HK-2 (cell line): ENCODE data around the gene ALK.

ENCODE experiments used
- DNase-seq: peaks from one replicate; pipeline ENCODE4 v3.0.0-alpha.2; 2018; ENCODE audit not compliant: unreplicated experiment

ALK gene

GRCh38 chr2:29495068-29495467 is 426.3 kb downstream of the ALK start:
- DNase-seq: no peak

DNA sequence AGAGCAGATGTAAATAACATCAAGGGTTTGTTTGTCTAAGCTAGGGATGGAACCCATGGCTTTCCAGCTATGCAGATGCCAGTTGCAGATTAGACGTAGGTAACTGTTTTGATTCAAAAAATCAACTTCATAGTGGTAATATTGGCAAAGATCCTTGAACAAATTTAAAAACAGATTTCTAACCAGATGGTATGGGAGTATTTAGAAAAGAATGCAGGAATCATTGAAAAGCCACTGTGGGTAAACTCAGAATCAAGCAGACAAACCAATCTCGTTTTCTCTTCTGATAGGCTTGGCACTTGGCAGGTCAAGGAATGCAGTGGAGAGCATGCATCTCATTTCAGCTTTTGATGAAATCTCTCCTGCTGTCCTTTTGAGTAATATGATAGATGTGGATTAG is 428.7 kb downstream of the ALK start:
- no peak for DNase-seq

DNA sequence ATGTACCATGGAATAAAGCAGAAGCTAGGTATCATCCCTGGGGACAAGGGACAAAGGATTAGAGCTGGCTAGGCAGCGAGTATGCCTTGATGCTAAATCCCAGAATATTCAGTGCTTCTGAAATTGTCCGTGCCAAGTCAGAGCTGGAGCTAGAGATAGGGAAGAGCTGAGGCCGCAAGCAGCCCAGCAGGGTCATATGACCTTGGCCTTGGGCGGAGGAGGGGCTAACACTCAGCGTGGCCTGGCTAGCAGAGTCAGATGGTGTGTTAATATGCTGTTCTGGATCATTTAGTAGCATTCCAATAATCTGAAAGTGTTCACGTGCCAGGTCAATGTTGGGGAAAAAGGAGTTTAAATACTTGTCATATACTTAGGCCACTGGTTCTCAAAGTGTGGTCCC is 431.3 kb downstream of the ALK start:
- DNase-seq: no peak

- DNase-seq: no peak
Observed at GRCh38 chr2:29489568-29489967, 431.8 kb downstream of the ALK start.

GRCh38 chr2:29487967-29488555 is 433.3 kb downstream of the ALK start:
- DNase-seq: no peak

GRCh38 chr2:29485631-29486030 is 435.8 kb downstream of the ALK start:
- DNase-seq: no peak

DNA sequence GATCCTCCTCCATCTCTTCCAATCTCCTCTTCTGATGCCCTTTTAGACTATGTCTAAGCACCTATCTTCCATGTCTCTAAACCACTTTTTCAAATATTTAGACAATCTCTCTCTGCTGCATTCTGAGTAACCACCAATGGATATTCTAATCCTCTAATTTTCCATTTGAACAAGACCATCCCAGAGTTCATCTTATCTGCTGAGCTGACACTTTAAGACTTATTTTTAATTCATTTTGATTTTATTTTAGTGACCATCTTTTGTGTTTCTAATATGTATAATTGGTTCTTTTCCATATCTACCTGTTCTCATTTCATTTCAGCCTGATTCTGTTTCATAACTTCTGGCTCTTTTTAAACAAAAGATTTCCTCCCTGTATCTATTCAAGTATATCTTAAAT is 436.3 kb downstream of the ALK start:
- no peak for DNase-seq

GRCh38 chr2:29482867-29483266 is 438.5 kb downstream of the ALK start:
- DNase-seq: no peak

- DNase-seq: no peak
Observed at GRCh38 chr2:29482348-29482747, 439.0 kb downstream of the ALK start.

GRCh38 chr2:29481313-29481712 is 440.1 kb downstream of the ALK start:
- DNase-seq: no peak

GRCh38 chr2:29480426-29480825 is 441.0 kb downstream of the ALK start:
- DNase-seq: no peak

DNA sequence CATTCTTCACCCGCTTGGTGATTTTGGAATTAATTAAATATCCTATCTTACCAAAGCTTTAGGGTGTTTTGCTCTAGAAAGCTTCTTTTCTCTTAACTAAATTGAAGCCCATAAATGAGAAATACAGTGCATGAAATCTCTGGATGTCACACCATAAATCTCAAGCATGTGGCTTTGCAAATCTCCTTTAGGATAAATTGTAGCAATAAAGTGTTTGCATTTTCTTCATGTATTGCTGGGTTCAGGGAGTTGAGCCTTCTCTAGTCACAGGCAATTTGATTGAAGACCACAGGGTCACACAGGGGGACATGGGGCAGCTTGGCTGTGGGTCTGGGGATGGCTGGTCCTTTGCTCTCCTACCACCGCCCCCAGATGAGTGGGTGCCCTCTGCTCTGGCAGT is 442.0 kb downstream of the ALK start:
- DNase-seq: no peak

DNA sequence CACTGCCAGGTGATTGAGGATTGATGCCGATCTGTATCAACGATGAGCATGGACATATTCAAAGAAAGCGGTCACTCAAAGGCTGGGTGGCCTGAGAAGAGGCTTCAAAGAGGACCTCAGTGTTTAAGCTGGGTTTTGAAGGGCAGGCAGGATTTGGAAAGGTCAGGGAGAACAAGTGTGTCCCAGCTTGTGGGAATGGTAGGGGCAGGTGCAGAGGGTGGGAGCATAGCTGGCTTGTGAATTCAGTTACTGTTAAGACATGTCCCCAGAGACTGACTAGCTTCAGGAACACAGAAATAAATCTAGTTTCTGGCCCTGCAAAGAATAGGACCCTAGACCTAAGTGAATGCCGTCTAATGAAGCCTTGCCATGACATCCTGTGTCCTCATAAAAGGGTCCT is 442.7 kb downstream of the ALK start:
- no peak for DNase-seq

DNA sequence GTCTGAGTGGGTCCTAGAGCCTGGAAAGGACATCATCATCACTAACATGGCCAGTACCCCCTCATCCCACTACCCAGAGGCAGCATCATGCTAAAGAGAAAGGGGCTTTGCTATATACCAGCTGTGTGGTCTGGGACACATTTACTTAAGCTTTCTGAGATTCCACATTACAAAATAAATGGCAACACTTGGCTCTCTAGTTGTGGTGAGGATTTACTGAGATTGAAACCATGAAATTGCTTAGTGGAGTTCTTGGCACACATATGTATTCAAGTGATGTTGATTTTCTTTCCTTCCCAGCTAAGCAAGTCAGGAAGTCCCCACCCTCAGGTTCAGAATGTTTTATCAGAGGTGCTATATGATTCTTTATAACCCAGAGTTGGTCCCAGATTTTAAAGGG is 444.2 kb downstream of the ALK start:
- DNase-seq: no peak

GRCh38 chr2:29475499-29475898 is 445.9 kb downstream of the ALK start:
- no peak for DNase-seq

DNA sequence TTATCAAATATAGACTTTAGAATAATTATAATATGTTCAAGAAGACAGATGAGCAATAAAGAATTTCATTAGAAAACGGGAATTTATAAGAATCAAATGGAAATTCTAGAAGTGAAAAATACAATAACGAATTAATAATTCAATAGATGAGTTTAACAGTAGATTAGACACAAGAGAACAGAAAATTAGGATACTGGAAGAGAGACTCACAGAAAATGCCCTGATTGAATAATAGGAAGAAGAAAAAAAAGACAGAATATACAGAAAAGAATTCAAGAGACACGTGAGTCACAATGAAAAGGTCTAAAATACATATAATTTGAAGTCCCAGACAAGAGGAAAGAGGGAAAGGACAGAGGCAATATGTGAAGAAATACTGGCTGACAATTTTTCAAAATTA is 451.4 kb downstream of the ALK start:
- no peak for DNase-seq

GRCh38 chr2:29469516-29469915 is 451.9 kb downstream of the ALK start:
- DNase-seq: no peak

GRCh38 chr2:29463181-29463900 is 458.0 kb downstream of the ALK start:
- no peak for DNase-seq

DNA sequence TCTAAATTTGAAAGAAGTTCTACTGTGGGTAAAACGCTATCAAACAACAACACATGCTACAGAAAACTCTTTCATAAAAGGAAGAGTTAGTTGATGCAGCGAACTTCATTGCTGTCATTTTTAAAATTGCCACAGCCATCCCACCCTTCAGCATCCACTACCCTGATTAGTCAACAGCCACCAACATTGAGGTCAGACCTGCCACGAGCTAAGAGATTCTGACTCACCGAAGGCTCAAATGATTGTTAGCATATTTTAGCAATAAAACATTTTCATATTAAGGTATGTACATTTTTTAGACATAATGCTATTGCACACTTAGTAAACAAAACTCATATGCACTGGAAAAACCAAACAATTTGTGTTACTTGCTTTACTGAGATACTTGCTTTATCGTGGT is 459.1 kb downstream of the ALK start:
- no peak for DNase-seq

DNA sequence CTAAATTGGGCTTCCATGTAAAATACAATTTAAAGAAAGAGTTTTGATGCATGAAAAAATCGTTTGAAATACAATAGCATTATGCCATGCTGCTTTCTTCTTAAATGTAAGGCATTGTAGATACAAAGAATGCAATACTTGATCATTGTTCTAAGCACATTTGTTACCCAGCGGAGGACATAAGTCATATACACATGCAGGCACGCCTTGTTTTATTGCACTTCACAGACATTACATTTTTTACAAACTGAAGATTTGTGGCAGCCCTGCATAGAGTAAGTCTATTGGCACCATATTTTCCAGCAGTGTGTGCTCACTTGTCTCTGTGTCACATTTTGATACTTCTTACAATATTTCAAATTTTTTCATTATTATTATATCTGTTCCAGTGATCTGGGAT is 461.2 kb downstream of the ALK start:
- DNase-seq: no peak

- DNase-seq: no peak
Observed at GRCh38 chr2:29459445-29460179, 461.8 kb downstream of the ALK start.

DNA sequence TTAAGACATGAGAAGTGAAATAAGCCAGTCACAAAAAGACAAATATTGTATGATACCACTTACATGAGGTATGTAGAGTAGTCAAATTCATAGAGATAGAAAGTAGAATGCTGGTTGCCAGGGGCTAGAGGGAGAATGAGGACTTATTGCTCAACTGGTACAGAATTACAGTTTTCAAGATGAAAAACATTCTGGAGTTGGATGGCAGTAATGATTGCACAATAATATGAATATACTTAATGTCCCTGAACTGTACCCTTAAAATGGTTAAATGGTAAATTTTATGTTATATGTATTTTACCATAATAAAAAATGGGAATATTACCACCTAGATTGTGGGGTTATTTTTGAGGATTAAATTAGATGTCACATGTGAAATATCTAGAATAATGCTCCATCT is 465.0 kb downstream of the ALK start:
- DNase-seq: no peak

DNA sequence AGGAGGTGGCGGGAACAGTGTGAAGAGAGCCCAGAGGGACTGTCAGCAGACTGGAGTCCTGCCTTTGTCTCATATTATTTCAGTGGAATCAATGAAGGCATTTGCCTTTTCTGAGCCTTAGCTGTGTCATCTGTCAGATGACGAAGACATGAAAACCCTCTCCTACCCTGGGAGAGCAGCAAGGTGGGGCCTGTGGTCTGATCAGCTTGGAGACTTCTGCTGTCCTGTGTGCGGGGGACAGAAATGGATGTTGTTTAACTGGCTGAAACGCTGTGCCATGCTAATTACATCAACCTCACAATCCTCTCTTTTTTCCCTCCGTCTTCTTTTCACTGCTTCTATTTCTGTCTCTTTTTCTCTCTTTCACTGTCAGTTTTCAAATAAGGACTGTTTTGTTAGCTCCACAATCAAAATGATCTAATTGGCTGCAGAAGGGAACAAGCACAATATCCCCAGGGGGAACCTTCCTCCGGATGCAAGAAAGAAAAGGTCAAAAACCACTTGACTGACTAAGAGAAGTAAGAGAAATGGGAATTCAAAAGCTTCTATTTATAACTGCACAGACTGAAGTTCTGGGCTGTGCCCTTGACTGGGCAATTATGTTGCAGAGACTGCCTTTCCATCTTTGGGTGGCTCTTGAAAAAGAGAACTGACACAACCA is 466.1 kb downstream of the ALK start:
- no peak for DNase-seq
